ENCODE results near the gene TSPAN7. TPM values are rescaled to one million over a fixed set of nuclear protein-coding genes. Genes with fewer than 3 reads are reported as not detected.

TSPAN7 gene
- total RNA-seq, 1 experiment from 2014 or later, result 3.5 TPM

GRCh38 chrX:38577738-38578137, 16.4 kb downstream of the TSPAN7 start:
- no peak overlapping the region for H3T11ph ChIP-seq (ENCODE audit: low read length)
- H3K4me2 ChIP-seq (ENCODE audit: insufficient read depth, insufficient read length, low read length), result no peak overlapping the region
- H3K27me3 ChIP-seq (ENCODE audit: insufficient read depth, low read length), result no peaks in the 10 kb centered on the region
- TF ChIP-seq CTCF (conservative IDR thresholded peaks at IDR 0.05), result no peak
- no peaks in the 10 kb centered on the region for H3K23me2 ChIP-seq (ENCODE audit: insufficient read length, low read depth, low read length, poor library complexity, severe bottlenecking)
- no peak overlapping the region for H3K23ac ChIP-seq (ENCODE audit: insufficient read length, low read depth, low read length)
- no peak overlapping the region for H2BK5ac ChIP-seq (ENCODE audit: insufficient read length, low read length)
- H2BK12ac ChIP-seq (ENCODE audit: insufficient read length, low read depth, low read length), result no peak overlapping the region
- H2BK120ac ChIP-seq (ENCODE audit: low read depth, low read length, poor library complexity, severe bottlenecking), result no peak overlapping the region
- H4K5ac ChIP-seq (ENCODE audit: insufficient read length, low read depth, low read length), result no peak overlapping the region
- no peaks in the 10 kb centered on the region for H4K20me1 ChIP-seq (ENCODE audit: control insufficient read depth, insufficient read depth, insufficient read length)
- no peak overlapping the region for H2BK15ac ChIP-seq (ENCODE audit: low read depth, low read length)
- no peak for DNase-seq
- H2BK20ac ChIP-seq (ENCODE audit: low read depth, low read length, poor library complexity, severe bottlenecking), result no peak overlapping the region
- H3K4me1 Mint-ChIP-seq, result no peaks in the 10 kb centered on the region
- no peak overlapping the region for H3K4me3 Mint-ChIP-seq
- H2AFZ ChIP-seq (ENCODE audit: low read length), result no peak overlapping the region
- H3K27ac ChIP-seq (ENCODE audit: insufficient read length, low read depth, low read length), result no peak overlapping the region
- H3K9me3 Mint-ChIP-seq, result peaks cover 52 to 53% of the 10 kb centered on the region in 2 experiments
- no peak overlapping the region for H3K14ac ChIP-seq (ENCODE audit: insufficient read depth, low read length)
- H2AK5ac ChIP-seq (ENCODE audit: insufficient read length, low read length), result no peak overlapping the region
- WGBS (ENCODE audit: extremely low coverage, insufficient read length, low lambda C conversion rate), result no CpG with 5 or more reads among the region's 3 CpGs
- no peak overlapping the region for H4K91ac ChIP-seq (ENCODE audit: insufficient read length, low read depth, low read length)
- no peaks in the 10 kb centered on the region for H3K27me3 Mint-ChIP-seq (ENCODE audit: low read depth)
- no peaks in the 10 kb centered on the region for H3K79me2 ChIP-seq (ENCODE audit: insufficient read depth, low read length)
- no peak overlapping the region for H4K8ac ChIP-seq (replicated peaks; ENCODE audit: insufficient read length, low read depth, low read length)
- no peak overlapping the region for H3K18ac ChIP-seq (ENCODE audit: insufficient read length, low read depth, low read length)
- no peak overlapping the region for H3K9ac ChIP-seq (ENCODE audit: extremely low read depth, insufficient read length, low read length)
- H3K79me1 ChIP-seq (ENCODE audit: insufficient read depth, low read depth, low read length, poor library complexity, severe bottlenecking), result no peaks in the 10 kb centered on the region
- no peaks in the 10 kb centered on the region for H3K4me1 ChIP-seq (ENCODE audit: insufficient read depth, low read length)
- H3K27ac Mint-ChIP-seq, result no peak overlapping the region
- H3K4ac ChIP-seq (ENCODE audit: low read depth, low read length), result no peak overlapping the region
- H3K36me3 Mint-ChIP-seq (ENCODE audit: insufficient read depth in 1 of 3, low read depth in 3 of 3), result no peaks in the 10 kb centered on the region
- no peaks in the 10 kb centered on the region for H3K9me3 ChIP-seq (ENCODE audit: control insufficient read depth, low read depth, low read length)
- no peak overlapping the region for H3K56ac ChIP-seq (ENCODE audit: insufficient read length, low read depth, low read length)

Measured in H9 (cell line).